GM12878 (cell line): ENCODE measurements around the gene CDR2. TPM values are rescaled to one million over a fixed set of nuclear protein-coding genes. Genes with fewer than 3 reads are reported as not detected.

Experiments
- ATAC-seq: fragments of 200-7000 bp; cut with Tn5 transposase; 3 replicates; pipeline ENCODE4 v1.9.1; 2020; ENCODE audit warnings: mild to moderate bottlenecking, moderate library complexity
- BruUV-seq: library from RNA; stranded (reverse); fragments of 400-500 nt; replicated peaks from 2 replicates; lab custom pipeline; 2021; lab: Mats Ljungman, UMichigan
- CTCF ChIA-PET: fragments of 300-600 bp; sonication (Branson Sonifier 250); formaldehyde crosslinking; extraction: SDS; loops from one replicate; lab custom pipeline; 2021; ENCODE audit warnings: inconsistent platforms; lab: Yijun Ruan, JAX
- POLR2A ChIA-PET: fragments of 350-600 bp; formaldehyde crosslinking; extraction: SDS; loops from one replicate; lab custom pipeline; 2021; ENCODE audit warnings: inconsistent platforms; lab: Charles Lee
- RAD21 ChIA-PET: fragments of 300-600 bp; sonication (Branson Sonifier 250); formaldehyde crosslinking; loops from one replicate; lab custom pipeline; 2023; ENCODE audit warnings: antibody characterized with exemption; ENCODE audit not compliant: unreplicated experiment; lab: Charles Lee
- SMC1A ChIA-PET: fragments of 300-600 bp; sonication (Branson Sonifier 250); formaldehyde crosslinking; loops from one replicate; lab custom pipeline; 2023; ENCODE audit not compliant: unreplicated experiment, uncharacterized antibody; lab: Charles Lee
- DNase-seq: peaks from one replicate; pipeline ENCODE4 v3.0.0-alpha.2; 2011; ENCODE audit warnings: low read depth, low spot score
- FAIRE-seq: peaks from 3 replicates; lab custom pipeline; 2011; peaks lifted over from hg19 to GRCh38; lab: Jason Lieb, UNC
- H2AFZ ChIP-seq: 2 replicates; pipeline ENCODE4 v1.6.0; 2011; ENCODE audit warnings: low read depth, low read length, control low read depth; ENCODE audit not compliant: control insufficient read depth
- H3K27ac ChIP-seq: 2 replicates; pipeline ENCODE4 v1.5.1; 2011; ENCODE audit warnings: control low read depth; ENCODE audit not compliant: control insufficient read depth, insufficient read depth
- H3K27me3 ChIP-seq, 2 experiments: replicated peaks in 1 of 2; 2 replicates each; pipeline versions ENCODE4 v1.6.0 to v1.6.1; 2011; ENCODE audit warnings: low read length in 1 of 2; ENCODE audit not compliant: control insufficient read depth in 2 of 2, insufficient read depth in 2 of 2
- H3K36me3 ChIP-seq, 2 experiments: 2 replicates each; pipeline ENCODE4 v1.5.1; 2011; ENCODE audit warnings: low read length in 1 of 2; ENCODE audit not compliant: control insufficient read depth in 2 of 2, insufficient read depth in 2 of 2
- H3K4me1 ChIP-seq: 2 replicates; pipeline ENCODE4 v1.6.1; 2011; ENCODE audit warnings: mild to moderate bottlenecking, low read length, moderate library complexity, mixed read lengths; ENCODE audit not compliant: control insufficient read depth, insufficient read depth
- H3K4me2 ChIP-seq: 2 replicates; pipeline ENCODE4 v1.6.0; 2011; ENCODE audit warnings: control low read depth; ENCODE audit not compliant: control insufficient read depth, insufficient read depth
- H3K4me3 ChIP-seq: fragments of 200-600 bp; sonication (generic); 2 replicates; pipeline ENCODE4 v1.5.1; 2016
- H3K79me2 ChIP-seq: 2 replicates; pipeline ENCODE4 v1.6.0; 2011; ENCODE audit warnings: low read length; ENCODE audit not compliant: control insufficient read depth, insufficient read depth
- H3K9ac ChIP-seq: 2 replicates; pipeline ENCODE4 v1.8.0; 2011; ENCODE audit warnings: low read length, control low read depth, mixed read lengths; ENCODE audit not compliant: control insufficient read depth, insufficient read depth
- H3K9me3 ChIP-seq: replicated peaks from 3 replicates; pipeline ENCODE4 v1.5.1; 2011; ENCODE audit warnings: mild to moderate bottlenecking, low read length; ENCODE audit not compliant: control insufficient read depth, insufficient read depth
- H4K20me1 ChIP-seq: 2 replicates; pipeline ENCODE4 v1.6.0; 2011; ENCODE audit not compliant: control insufficient read depth, insufficient read depth
- ATF2 ChIP-seq: IDR thresholded peaks from 2 replicates; pipeline ENCODE4 v1.6.1; 2012; ENCODE audit warnings: low read length, inconsistent platforms
- BCL11A ChIP-seq: IDR thresholded peaks from 2 replicates; pipeline ENCODE4 v1.6.1; 2011; ENCODE audit warnings: low read depth, low read length
- BHLHE40 ChIP-seq, 2 experiments: fragments of 450-650 bp in 1 of 2; IDR thresholded peaks; 2 replicates each; pipeline ENCODE4 v1.6.1; 2011 to 2017; ENCODE audit warnings: low read depth in 2 of 2, borderline replicate concordance in 1 of 2, improper control_type of control experiment in 1 of 2, low read length in 1 of 2, mild to moderate bottlenecking in 1 of 2
- CREM ChIP-seq: IDR thresholded peaks from 2 replicates; pipeline ENCODE4 v1.6.1; 2014; ENCODE audit warnings: antibody characterized with exemption, low read depth
- IKZF1 ChIP-seq: fragments of 450-650 bp; conservative IDR thresholded peaks from 2 replicates; pipeline ENCODE4 v1.6.1; 2017; ENCODE audit warnings: antibody characterized with exemption, mild to moderate bottlenecking
- IRF5 ChIP-seq: fragments of 450-650 bp; IDR thresholded peaks from 2 replicates; pipeline ENCODE4 v1.6.1; 2017; ENCODE audit warnings: borderline replicate concordance
- MXI1 ChIP-seq: fragments of 150-350 bp; IDR thresholded peaks from 2 replicates; pipeline ENCODE4 v1.6.1; 2011; ENCODE audit warnings: low read depth, mild to moderate bottlenecking, inconsistent platforms, low read length, improper control_type of control experiment
- NFIC ChIP-seq: IDR thresholded peaks from 2 replicates; pipeline ENCODE4 v1.6.1; 2012; ENCODE audit warnings: low read depth, mild to moderate bottlenecking, inconsistent platforms, low read length, moderate library complexity
- PKNOX1 ChIP-seq: fragments of 450-650 bp; IDR thresholded peaks from 2 replicates; pipeline ENCODE4 v1.6.1; 2016; ENCODE audit warnings: mild to moderate bottlenecking
- POLR2A ChIP-seq: IDR thresholded peaks from 2 replicates; pipeline ENCODE4 v1.6.1; 2011; ENCODE audit warnings: low read depth, mild to moderate bottlenecking, low read length
- POLR2AphosphoS2 ChIP-seq: IDR thresholded peaks from 2 replicates; pipeline ENCODE4 v1.6.1; 2011; ENCODE audit warnings: low read depth, mild to moderate bottlenecking, low read length, improper control_type of control experiment, moderate library complexity
- POU2F2 ChIP-seq: IDR thresholded peaks from 3 replicates; pipeline ENCODE4 v1.6.1; 2011; ENCODE audit warnings: low read depth, mild to moderate bottlenecking, low read length, borderline replicate concordance
- SMAD5 ChIP-seq: IDR thresholded peaks from 2 replicates; pipeline ENCODE4 v1.6.1; 2016; ENCODE audit warnings: antibody characterized with exemption, low read depth
- STAT1 ChIP-seq: fragments of 450-650 bp; conservative IDR thresholded peaks from 2 replicates; pipeline ENCODE4 v1.6.1; 2014; ENCODE audit warnings: antibody characterized with exemption, mild to moderate bottlenecking
- ZNF384 ChIP-seq: IDR thresholded peaks from 2 replicates; pipeline ENCODE4 v1.6.1; 2012; ENCODE audit warnings: low read depth, mild to moderate bottlenecking, low read length, improper control_type of control experiment, borderline replicate concordance
- WGBS: methylation state at CpG from one replicate; pipeline ENCODE4 v1.1.6; 2016; ENCODE audit warnings: low lambda C conversion rate; ENCODE audit not compliant: insufficient replicate concordance, insufficient coverage; ENCODE audit errors: missing lambda C conversion rate; 5-methylcytosine and 5-hydroxymethylcytosine counted together
- in situ Hi-C: fragments of 300-500 bp; cut with MboI; formaldehyde crosslinking; loops from 9 replicates; pipeline ENCODE4 v1.14.3; 2018; ENCODE audit warnings: mixed read lengths
- intact Hi-C: fragments of 100-400 bp; cut with micrococcal nuclease; formaldehyde crosslinking; loops from one replicate; pipeline ENCODE4 v1.14.2; 2022; ENCODE audit not compliant: unreplicated experiment
- polyA plus RNA-seq, 11 experiments: library from polyadenylated mRNA; depleted of rRNA in 4 of 11; unstranded in 6 of 11; stranded (reverse) in 5 of 11; fragments of >200 nt; fragmentation: Nextera tagmentation in 4 of 11; fragmentation: Illumina TruSeq in 1 of 11; extraction: Ambion mirVana in 4 of 11; extraction: Trizol in 1 of 11; gene quantifications; 1 replicate in 1 of 11; 2 replicates in 10 of 11; pipeline versions ENCODE4 v1.2.1 to v1.2.3, GENCODE V29; 2011 to 2016; ENCODE audit warnings: inconsistent platforms in 2 of 11, missing spikeins in 2 of 11, low read depth in 1 of 11
- total RNA-seq, 4 experiments: library from RNA; depleted of rRNA in 3 of 4; stranded (reverse); fragments of >200 nt in 3 of 4; fragmentation: Illumina TruSeq in 1 of 4; extraction: Trizol in 1 of 4; gene quantifications; 2 replicates each; pipeline versions ENCODE4 v1.2.1 to v1.2.3, GENCODE V29; 2013 to 2021

CDR2 gene
- total and polyA plus RNA-seq, 10 of the 15 experiments (the other 5 are each of a cell fraction or from before 2014, with no cell fraction given): 4.8 to 24.3 (median 19.2) TPM

GRCh38 chr16:22402191-22402590 is 27.8 kb upstream of the CDR2 start:
- in situ Hi-C loops (loop anchor here (25.0 kb wide), 1 partner anchor 160 kb away; no protein-coding TSS in a partner anchor), intact Hi-C loops (no loop called here)
- DNase-seq (no peak), ATAC-seq (no peak), FAIRE-seq (no peak)
- no TSS peak for BruUV-seq
- ChIA-PET SMC1A (interaction anchor here (0.6 to 1.5 kb wide), 3 partner anchors 25 to 49 kb away, joined by 3 read pairs; no protein-coding TSS in a partner anchor), RAD21 (no interaction called here), CTCF (interaction anchor here (0.6 to 1.4 kb wide), 3 partner anchors 13 to 262 kb away, joined by 3 to 4 read pairs (median 3); no protein-coding TSS in a partner anchor), POLR2A (interaction anchor here (1.2 kb wide), 1 partner anchor 8 kb away, joined by 3 read pairs; no protein-coding TSS in a partner anchor)
- no peak overlapping the region for H3K4me3 ChIP-seq
- no peak overlapping the region for H3K27ac ChIP-seq
- no peak overlapping the region for H2AFZ ChIP-seq
- no peaks in the 10 kb centered on the region; a peak in 1 of 4 replicates for H3K36me3 ChIP-seq
- TF ChIP-seq BCL11A (no peak), MXI1 (no peak), STAT1 (no peak), ZNF384 (no peak), SMAD5 (no peak), NFIC (no peak), BHLHE40 (IDR thresholded peaks at IDR 0.05; ENCODE audit: borderline replicate concordance in 1 of 2, low read depth in 2 of 2, low read length in 1 of 2) (no peak), CREM (no peak), POU2F2 (no peak)
- no peaks in the 10 kb centered on the region for H3K4me1 ChIP-seq
- no peaks in the 10 kb centered on the region for H3K27me3 ChIP-seq
- H3K4me2 ChIP-seq: no peak overlapping the region
- H3K9ac ChIP-seq: no peak overlapping the region
- no peaks in the 10 kb centered on the region for H3K9me3 ChIP-seq
- no peaks in the 10 kb centered on the region for H4K20me1 ChIP-seq
- no peaks in the 10 kb centered on the region for H3K79me2 ChIP-seq

GRCh38 chr16:22400900-22401299 is 26.5 kb upstream of the CDR2 start:
- H3K9ac ChIP-seq: no peak overlapping the region
- CTCF ChIA-PET: no interaction called here
- no peaks in the 10 kb centered on the region for H4K20me1 ChIP-seq
- no peaks in the 10 kb centered on the region for H3K27me3 ChIP-seq
- intact Hi-C loops: no loop called here
- SMC1A ChIA-PET: interaction anchor here (0.6 kb wide), 1 partner anchor 1014 kb away, joined by 3 read pairs; no protein-coding TSS in a partner anchor
- FAIRE-seq (no peak), ATAC-seq (no peak), DNase-seq (no peak)
- no TSS peak for BruUV-seq
- H3K27ac ChIP-seq: no peak overlapping the region
- POLR2A ChIA-PET: no interaction called here
- no peaks in the 10 kb centered on the region for H3K4me1 ChIP-seq
- H3K4me2 ChIP-seq: no peak overlapping the region
- H3K4me3 ChIP-seq: no peak overlapping the region
- no peaks in the 10 kb centered on the region for H3K9me3 ChIP-seq
- in situ Hi-C loops: loop anchor here (25.0 kb wide), 1 partner anchor 161 kb away; no protein-coding TSS in a partner anchor
- WGBS: 48% methylated on average over 3 of the region's 3 CpGs
- H3K36me3 ChIP-seq: no peaks in the 10 kb centered on the region
- no peak overlapping the region for H2AFZ ChIP-seq
- H3K79me2 ChIP-seq: no peaks in the 10 kb centered on the region
- RAD21 ChIA-PET: no interaction called here
- TF ChIP-seq STAT1 (no peak), IRF5 (no peak), POLR2A (no peak), BCL11A (no peak), POLR2AphosphoS2 (no peak), IKZF1 (no peak), PKNOX1 (no peak), ATF2 (no peak)
